ENCODE data around the gene SPATS2L. TPM values are rescaled to one million over a fixed set of nuclear protein-coding genes. Genes with fewer than 3 reads are reported as not detected.

Gene SPATS2L
- total RNA-seq, 1 experiment from 2014 or later = 47.3 TPM

DNA sequence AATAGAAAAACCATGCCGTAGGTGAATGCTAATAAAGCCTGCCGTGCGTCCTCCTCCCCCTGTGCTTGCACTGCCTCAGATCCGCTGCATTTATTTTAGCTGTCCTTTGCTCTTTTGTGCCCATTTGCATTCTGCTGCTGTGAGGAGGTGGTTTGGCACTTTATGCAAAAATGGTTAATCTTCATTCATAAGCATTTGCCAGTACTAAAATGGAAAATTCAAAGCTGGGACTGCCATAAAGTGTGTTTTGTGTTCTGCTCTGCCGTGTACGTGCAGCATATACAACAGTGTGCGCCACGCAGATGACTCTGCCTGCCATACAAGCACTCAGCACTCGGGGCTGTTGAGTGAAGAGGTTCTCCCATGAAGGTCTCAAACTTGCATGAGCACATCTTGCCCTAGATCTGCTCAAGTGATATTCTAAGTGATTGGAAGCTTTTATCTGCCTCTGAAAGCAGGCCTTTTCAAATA, 73.6 kb downstream of the SPATS2L start:
- no peaks in the 10 kb centered on the region for H4K20me1 ChIP-seq (ENCODE audit: control insufficient read depth, insufficient read depth, insufficient read length)
- no CpG with 5 or more reads among the region's 9 CpGs for WGBS (ENCODE audit: extremely low coverage, insufficient read length, low lambda C conversion rate)
- H3K56ac ChIP-seq (ENCODE audit: insufficient read length, low read depth, low read length) = no peak overlapping the region
- H3K27ac ChIP-seq (ENCODE audit: insufficient read length, low read depth, low read length) = no peak overlapping the region
- no peaks in the 10 kb centered on the region for H3K27me3 Mint-ChIP-seq (ENCODE audit: low read depth)
- H4K91ac ChIP-seq (ENCODE audit: insufficient read length, low read depth, low read length) = no peak overlapping the region
- H3K4ac ChIP-seq (ENCODE audit: low read depth, low read length) = no peak overlapping the region
- H2AK5ac ChIP-seq (ENCODE audit: insufficient read length, low read length) = no peak overlapping the region
- H3K4me3 Mint-ChIP-seq = peak overlapping the region; percentile 6 to 33; a peak in 3 of 5 replicates
- H3K23me2 ChIP-seq (ENCODE audit: insufficient read length, low read depth, low read length, poor library complexity, severe bottlenecking) = no peaks in the 10 kb centered on the region
- no peak overlapping the region for H3T11ph ChIP-seq (ENCODE audit: low read length)
- H2AFZ ChIP-seq (ENCODE audit: low read length) = no peak overlapping the region
- H2BK12ac ChIP-seq (ENCODE audit: insufficient read length, low read depth, low read length) = no peak overlapping the region
- no peak overlapping the region for H2BK120ac ChIP-seq (ENCODE audit: low read depth, low read length, poor library complexity, severe bottlenecking)
- H3K27ac Mint-ChIP-seq = peak overlapping the region; percentile 1 to 60 (median 58); a peak in 6 of 7 replicates
- no peak overlapping the region for H4K8ac ChIP-seq (replicated peaks; ENCODE audit: insufficient read length, low read depth, low read length)
- no peak for DNase-seq
- no peak overlapping the region for H2BK5ac ChIP-seq (ENCODE audit: insufficient read length, low read length)
- no peaks in the 10 kb centered on the region for H3K27me3 ChIP-seq (ENCODE audit: insufficient read depth, low read length)
- H3K9me3 ChIP-seq (ENCODE audit: control insufficient read depth, low read depth, low read length) = no peaks in the 10 kb centered on the region
- H4K5ac ChIP-seq (ENCODE audit: insufficient read length, low read depth, low read length) = no peak overlapping the region
- H3K9ac ChIP-seq (ENCODE audit: extremely low read depth, insufficient read length, low read length) = no peak overlapping the region
- H3K4me2 ChIP-seq (ENCODE audit: insufficient read depth, insufficient read length, low read length) = no peak overlapping the region
- peaks cover 13% of the 10 kb centered on the region; the same call in 1 of the 2 replicates for H3K79me2 ChIP-seq (ENCODE audit: insufficient read depth, low read length)
- H3K9me3 Mint-ChIP-seq = no peaks in the 10 kb centered on the region
- peaks cover 28% of the 10 kb centered on the region for H3K4me1 ChIP-seq (ENCODE audit: insufficient read depth, low read length)
- no peaks in the 10 kb centered on the region for H3K79me1 ChIP-seq (ENCODE audit: insufficient read depth, low read depth, low read length, poor library complexity, severe bottlenecking)
- no peaks in the 10 kb centered on the region; a peak in 1 of 7 replicates for H3K36me3 Mint-ChIP-seq (ENCODE audit: insufficient read depth in 1 of 3, low read depth in 3 of 3)
- no peak overlapping the region for H2BK15ac ChIP-seq (ENCODE audit: low read depth, low read length)
- no peak overlapping the region for H3K18ac ChIP-seq (ENCODE audit: insufficient read length, low read depth, low read length)
- H3K14ac ChIP-seq (ENCODE audit: insufficient read depth, low read length) = no peak overlapping the region
- no peak overlapping the region for H2BK20ac ChIP-seq (ENCODE audit: low read depth, low read length, poor library complexity, severe bottlenecking)
- TF ChIP-seq, protein P1, sequence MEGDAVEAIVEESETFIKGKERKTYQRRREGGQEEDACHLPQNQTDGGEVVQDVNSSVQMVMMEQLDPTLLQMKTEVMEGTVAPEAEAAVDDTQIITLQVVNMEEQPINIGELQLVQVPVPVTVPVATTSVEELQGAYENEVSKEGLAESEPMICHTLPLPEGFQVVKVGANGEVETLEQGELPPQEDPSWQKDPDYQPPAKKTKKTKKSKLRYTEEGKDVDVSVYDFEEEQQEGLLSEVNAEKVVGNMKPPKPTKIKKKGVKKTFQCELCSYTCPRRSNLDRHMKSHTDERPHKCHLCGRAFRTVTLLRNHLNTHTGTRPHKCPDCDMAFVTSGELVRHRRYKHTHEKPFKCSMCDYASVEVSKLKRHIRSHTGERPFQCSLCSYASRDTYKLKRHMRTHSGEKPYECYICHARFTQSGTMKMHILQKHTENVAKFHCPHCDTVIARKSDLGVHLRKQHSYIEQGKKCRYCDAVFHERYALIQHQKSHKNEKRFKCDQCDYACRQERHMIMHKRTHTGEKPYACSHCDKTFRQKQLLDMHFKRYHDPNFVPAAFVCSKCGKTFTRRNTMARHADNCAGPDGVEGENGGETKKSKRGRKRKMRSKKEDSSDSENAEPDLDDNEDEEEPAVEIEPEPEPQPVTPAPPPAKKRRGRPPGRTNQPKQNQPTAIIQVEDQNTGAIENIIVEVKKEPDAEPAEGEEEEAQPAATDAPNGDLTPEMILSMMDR (conservative IDR thresholded peaks at IDR 0.05) = no peak
- H3K4me1 Mint-ChIP-seq = peaks cover 73 to 74% of the 10 kb centered on the region in 2 experiments
- H3K23ac ChIP-seq (ENCODE audit: insufficient read length, low read depth, low read length) = no peak overlapping the region
